Muscle of back (tissue), 13 donors: ENCODE data around the gene ORC6. TPM values are rescaled to one million over a fixed set of nuclear protein-coding genes. Genes with fewer than 3 reads are reported as not detected.
"Not testable (repeated sequence)": the region's sequence is repeated elsewhere in the genome, so short reads cannot be mapped to it uniquely, and the experiment has no call there.

ENCODE experiments used
- DNase-seq, 3 donors: peaks; one replicate each; pipeline versions ENCODE4 v3.0.0 to v3.0.0-alpha.2; 2013
- long read RNA-seq, 9 donors: transcript quantifications; one replicate each; lab custom pipeline, GENCODE V29; 2026
- polyA plus RNA-seq, 10 donors: library from polyadenylated mRNA; unstranded; fragments of 120-200 nt; gene quantifications; one replicate each; pipeline ENCODE4 v1.2.1, GENCODE V29; 2013; ENCODE audit not compliant: insufficient read length in 10 of 10

Gene ORC6
- 10 to 100 TPM in 7 of 10 donors, 1 to 10 TPM in 3; 7.0 to 17.7 (median 10.9) TPM for polyA plus RNA-seq
- long read RNA-seq, donor 1, partial matches to known transcripts: 0 of 2 reads
- long read RNA-seq, donor 1, other reads (novel, unspliced or antisense): 0 of 2 reads
- long read RNA-seq, donor 2, partial matches to known transcripts: 0 of 4 reads
- long read RNA-seq, donor 2, other reads (novel, unspliced or antisense): 0 of 4 reads
- long read RNA-seq, donor 3: 0 reads
- long read RNA-seq, donor 4: 0 reads
- long read RNA-seq, donor 5, transcript ORC6-201 (7 exons, 1,628 nt): major isoform, 5 of 57 reads
- long read RNA-seq, donor 5, partial matches to known transcripts: 22 of 57 reads
- long read RNA-seq, donor 5, other reads (novel, unspliced or antisense): 29 of 57 reads
- long read RNA-seq, donor 6, partial matches to known transcripts: 0 of 2 reads
- long read RNA-seq, donor 6, other reads (novel, unspliced or antisense): 0 of 2 reads
- long read RNA-seq, donor 7, partial matches to known transcripts: 0 of 3 reads
- long read RNA-seq, donor 7, other reads (novel, unspliced or antisense): 0 of 3 reads
- long read RNA-seq, donor 8, partial matches to known transcripts: 0 of 1 reads
- long read RNA-seq, donor 8, other reads (novel, unspliced or antisense): 0 of 1 reads
- long read RNA-seq, donor 9, partial matches to known transcripts: 0 of 1 reads
- long read RNA-seq, donor 9, other reads (novel, unspliced or antisense): 0 of 1 reads

- peak; percentile 97 to 99 (median 97) for DNase-seq
Observed at GRCh38 chr16:46689365-46690280, at the start of gene ORC6. Gene ORC6 (plus strand): TSS chr16:46689659. CDS start chr16:46689706, 47 bp downstream.

GRCh38 chr16:46648656-46649055, 40.8 kb upstream of the ORC6 start:
- no peak for DNase-seq

- peak; percentile 80 to 88 (median 82) for DNase-seq
Observed at GRCh38 chr16:46649588-46650253, 39.7 kb upstream of the ORC6 start.

- peak; percentile 51 to 83 (median 62) for DNase-seq
Observed at GRCh38 chr16:46650254-46650623, 39.2 kb upstream of the ORC6 start.

- no peak for DNase-seq
Observed at GRCh38 chr16:46651305-46651704, 38.2 kb upstream of the ORC6 start.

- DNase-seq: peak in 2 of 3 donors; percentile 15 to 41
Observed at GRCh38 chr16:46658925-46659324, 30.5 kb upstream of the ORC6 start.

- no peak for DNase-seq
Observed at GRCh38 chr16:46662123-46662522, 27.3 kb upstream of the ORC6 start.

- DNase-seq: peak; percentile 29 to 45 (median 29)
Observed at GRCh38 chr16:46673320-46674013, 16.0 kb upstream of the ORC6 start.

- not testable (repeated sequence) for DNase-seq
Observed at GRCh38 chr16:46677943-46678342, 11.5 kb upstream of the ORC6 start.

GRCh38 chr16:46681867-46682266, 7.6 kb upstream of the ORC6 start:
- DNase-seq: not testable (repeated sequence)

- no peak for DNase-seq
Observed at GRCh38 chr16:46686815-46687473, 2.5 kb upstream of the ORC6 start.

GRCh38 chr16:46687486-46687885, 2.0 kb upstream of the ORC6 start:
- DNase-seq: no peak

GRCh38 chr16:46688101-46688653, 1.3 kb upstream of the ORC6 start:
- DNase-seq: peak in 2 of 3 donors; percentile 23 to 55

- DNase-seq: peak; percentile 98 to 100 (median 99)
Observed at GRCh38 chr16:46688654-46689364, 650 bp upstream of the ORC6 start, which contains the start of gene VPS35. Gene VPS35 (minus strand): TSS chr16:46689178. CDS start chr16:46689133, 45 bp downstream.

- DNase-seq: no peak
Observed at GRCh38 chr16:46690281-46691178, 1.1 kb downstream of the ORC6 start.

GRCh38 chr16:46691726-46692125, 2.3 kb downstream of the ORC6 start:
- DNase-seq: no peak

- DNase-seq: no peak
Observed at GRCh38 chr16:46693598-46693997, 4.1 kb downstream of the ORC6 start.

- no peak for DNase-seq
Observed at GRCh38 chr16:46695937-46696336, 6.5 kb downstream of the ORC6 start.
